Measurements from ENCODE around the gene TPCN2.

DNA sequence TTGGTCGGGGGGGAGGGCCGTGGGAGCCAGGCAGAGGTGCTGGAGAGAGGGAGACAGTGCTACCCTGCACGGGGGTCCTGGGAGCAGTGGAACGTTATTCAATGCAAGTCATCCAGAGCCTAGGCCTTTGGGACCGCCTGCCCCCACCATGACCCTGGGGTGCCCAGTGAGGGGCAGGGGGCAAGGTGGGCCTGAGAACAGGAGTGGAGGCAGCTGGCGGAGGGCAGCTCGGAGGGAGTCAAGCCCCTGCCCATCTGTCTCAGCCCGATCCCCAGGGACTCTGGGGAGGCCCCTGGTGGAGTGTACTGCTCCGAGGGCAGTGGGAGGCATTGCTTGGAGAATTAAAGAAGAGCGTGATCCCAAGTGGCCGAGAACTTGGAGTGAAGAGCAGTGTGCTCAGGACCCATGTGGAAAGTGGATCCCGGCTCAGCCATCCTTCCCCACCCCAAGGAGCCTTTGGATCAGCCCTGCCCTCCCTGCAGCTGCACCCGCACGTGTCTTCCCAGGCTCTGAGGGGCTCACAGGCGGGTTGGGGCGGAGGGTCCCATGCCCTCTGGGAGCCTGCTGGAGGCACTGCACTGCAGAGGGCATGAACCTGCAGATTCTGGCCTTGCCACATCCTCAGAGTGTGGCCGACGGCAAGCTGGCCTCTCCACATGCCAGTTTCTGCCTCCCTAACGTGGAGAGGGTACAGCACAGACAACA, 73.0 kb downstream of the TPCN2 start:
- TF ChIP-seq CTCF (IDR thresholded peaks at IDR 0.05; ENCODE audit: insufficient read depth, low read depth, low read length) (no peak), EZH2 (IDR thresholded peaks at IDR 0.05; ENCODE audit: insufficient read depth, low read length) (no peak)
